Measurements from ENCODE around the gene SPECC1.
"Not testable (repeated sequence)": the region's sequence is repeated elsewhere in the genome, so short reads cannot be mapped to it uniquely, and the experiment has no call there.

SPECC1 gene

GRCh38 chr17:20227720-20228370, 218.7 kb downstream of the SPECC1 start:
- H2BK120ac ChIP-seq (ENCODE audit: low read depth, low read length); H2BK5ac ChIP-seq (ENCODE audit: low read depth, low read length, poor library complexity, severe bottlenecking); H2BK12ac ChIP-seq (ENCODE audit: low read length in 2 of 2); H3K9ac ChIP-seq (ENCODE audit: low read length); H3K27ac ChIP-seq (ENCODE audit: low read length, poor library complexity, severe bottlenecking); H2AK5ac ChIP-seq (ENCODE audit: low read length, severe bottlenecking); H3K14ac ChIP-seq (ENCODE audit: low read length in 2 of 2); H3K4ac ChIP-seq (ENCODE audit: low read depth in 1 of 2, low read length in 2 of 2); H3K4me3 ChIP-seq (ENCODE audit: insufficient read depth in 1 of 2, low read depth in 1 of 2, low read length in 2 of 2); H2BK15ac ChIP-seq (ENCODE audit: low read depth, poor library complexity, severe bottlenecking); H3K27me3 ChIP-seq (ENCODE audit: control insufficient read depth in 1 of 2, insufficient read depth in 1 of 2, low read length in 2 of 2); H3K23ac ChIP-seq (ENCODE audit: low read length in 2 of 2); H3K4me2 ChIP-seq (ENCODE audit: low read length, poor library complexity, severe bottlenecking); H4K91ac ChIP-seq (ENCODE audit: low read length); H3K9me3 ChIP-seq (ENCODE audit: control insufficient read depth, low read length); H2AFZ ChIP-seq (ENCODE audit: low read depth, low read length); H3K18ac ChIP-seq (ENCODE audit: low read depth in 1 of 2, low read length in 2 of 2): not testable (repeated sequence)
- Histone ChIP-seq H4K8ac (ENCODE audit: low read length) (peak overlapping the region; percentile 79), H3K79me1 (replicated peaks; ENCODE audit: low read length, poor library complexity, severe bottlenecking) (peaks cover 37% of the 10 kb centered on the region), H3K36me3 (ENCODE audit: control insufficient read depth in 1 of 2, insufficient read depth in 2 of 2, low read depth in 1 of 2, low read length in 2 of 2) (peaks cover 11 to 25% of the 10 kb centered on the region in 2 experiments), H3K4me1 (ENCODE audit: control insufficient read depth, insufficient read depth, low read depth, low read length) (peaks cover 24% of the 10 kb centered on the region)
- DNase-seq: peak; percentile 52
- 95% methylated on average over 9 of the region's 11 CpGs for WGBS

GRCh38 chr17:20228410-20228809, 219.3 kb downstream of the SPECC1 start:
- H2BK5ac ChIP-seq (ENCODE audit: low read depth, low read length, poor library complexity, severe bottlenecking): no peak overlapping the region
- H3K23ac ChIP-seq (ENCODE audit: low read length in 2 of 2): no peak overlapping the region
- no peak overlapping the region for H2BK15ac ChIP-seq (ENCODE audit: low read depth, poor library complexity, severe bottlenecking)

GRCh38 chr17:20228860-20229259, 219.7 kb downstream of the SPECC1 start:
- no peak overlapping the region for H4K91ac ChIP-seq (ENCODE audit: low read length)
- H3K9ac ChIP-seq (ENCODE audit: low read length): no peak overlapping the region
- H3K27ac ChIP-seq (ENCODE audit: low read length, poor library complexity, severe bottlenecking): peak overlapping the region; percentile 7
- H3K4ac ChIP-seq (ENCODE audit: low read depth in 1 of 2, low read length in 2 of 2): no peak overlapping the region
- no peak overlapping the region for H4K8ac ChIP-seq (ENCODE audit: low read length)
- H2BK15ac ChIP-seq (ENCODE audit: low read depth, poor library complexity, severe bottlenecking): no peak overlapping the region
- H3K27me3 ChIP-seq (ENCODE audit: control insufficient read depth in 1 of 2, insufficient read depth in 1 of 2, low read length in 2 of 2): no peaks in the 10 kb centered on the region
- no peak overlapping the region for H2AFZ ChIP-seq (ENCODE audit: low read depth, low read length)
- no peak overlapping the region for H3K4me3 ChIP-seq (ENCODE audit: insufficient read depth in 1 of 2, low read depth in 1 of 2, low read length in 2 of 2)
- no peak overlapping the region for H3K14ac ChIP-seq (ENCODE audit: low read length in 2 of 2)
- no peaks in the 10 kb centered on the region for H3K9me3 ChIP-seq (ENCODE audit: control insufficient read depth, low read length)
- no peak for DNase-seq
- no peak overlapping the region for H3K23ac ChIP-seq (ENCODE audit: low read length in 2 of 2)
- 82% methylated on average over 3 of the region's 3 CpGs for WGBS
- peaks cover 13 to 28% of the 10 kb centered on the region in 2 experiments for H3K36me3 ChIP-seq (ENCODE audit: control insufficient read depth in 1 of 2, insufficient read depth in 2 of 2, low read depth in 1 of 2, low read length in 2 of 2)
- peaks cover 24% of the 10 kb centered on the region for H3K4me1 ChIP-seq (ENCODE audit: control insufficient read depth, insufficient read depth, low read depth, low read length)
- H2BK120ac ChIP-seq (ENCODE audit: low read depth, low read length): no peak overlapping the region
- H3K79me1 ChIP-seq (replicated peaks; ENCODE audit: low read length, poor library complexity, severe bottlenecking): peaks cover 36% of the 10 kb centered on the region
- H3K4me2 ChIP-seq (ENCODE audit: low read length, poor library complexity, severe bottlenecking): no peak overlapping the region
- H2AK5ac ChIP-seq (ENCODE audit: low read length, severe bottlenecking): no peak overlapping the region
- H3K18ac ChIP-seq (ENCODE audit: low read depth in 1 of 2, low read length in 2 of 2): no peak overlapping the region
- no peak overlapping the region for H2BK12ac ChIP-seq (ENCODE audit: low read length in 2 of 2)
- peak overlapping the region; percentile 26 for H2BK5ac ChIP-seq (ENCODE audit: low read depth, low read length, poor library complexity, severe bottlenecking)

More at GRCh38 chr17:20228410-20228809, 219.3 kb downstream of the SPECC1 start:
- Histone ChIP-seq H2AK5ac (ENCODE audit: low read length, severe bottlenecking) (no peak overlapping the region), H3K79me1 (replicated peaks; ENCODE audit: low read length, poor library complexity, severe bottlenecking) (peaks cover 37% of the 10 kb centered on the region), H3K27ac (ENCODE audit: low read length, poor library complexity, severe bottlenecking) (no peak overlapping the region), H3K36me3 (ENCODE audit: control insufficient read depth in 1 of 2, insufficient read depth in 2 of 2, low read depth in 1 of 2, low read length in 2 of 2) (peaks cover 13 to 25% of the 10 kb centered on the region in 2 experiments), H3K14ac (ENCODE audit: low read length in 2 of 2) (no peak overlapping the region), H3K4me2 (ENCODE audit: low read length, poor library complexity, severe bottlenecking) (no peak overlapping the region), H2BK120ac (ENCODE audit: low read depth, low read length) (no peak overlapping the region), H2BK12ac (ENCODE audit: low read length in 2 of 2) (no peak overlapping the region), H4K91ac (ENCODE audit: low read length) (no peak overlapping the region), H3K4me1 (ENCODE audit: control insufficient read depth, insufficient read depth, low read depth, low read length) (peaks cover 24% of the 10 kb centered on the region), H2AFZ (ENCODE audit: low read depth, low read length) (no peak overlapping the region), H4K8ac (ENCODE audit: low read length) (peak overlapping the region; percentile 79), H3K18ac (ENCODE audit: low read depth in 1 of 2, low read length in 2 of 2) (no peak overlapping the region), H3K9ac (ENCODE audit: low read length) (no peak overlapping the region), H3K4ac (ENCODE audit: low read depth in 1 of 2, low read length in 2 of 2) (no peak overlapping the region), H3K9me3 (ENCODE audit: control insufficient read depth, low read length) (no peaks in the 10 kb centered on the region), H3K27me3 (ENCODE audit: control insufficient read depth in 1 of 2, insufficient read depth in 1 of 2, low read length in 2 of 2) (no peaks in the 10 kb centered on the region), H3K4me3 (ENCODE audit: insufficient read depth in 1 of 2, low read depth in 1 of 2, low read length in 2 of 2) (no peak overlapping the region)
- WGBS: 94% methylated on average over 1 of the region's 1 CpG
- DNase-seq: no peak

- Histone ChIP-seq H3K9ac (ENCODE audit: low read length) (no peak overlapping the region), H3K23ac (ENCODE audit: low read length in 2 of 2) (no peak overlapping the region), H2BK120ac (ENCODE audit: low read depth, low read length) (no peak overlapping the region), H2BK5ac (ENCODE audit: low read depth, low read length, poor library complexity, severe bottlenecking) (no peak overlapping the region), H2AFZ (ENCODE audit: low read depth, low read length) (no peak overlapping the region), H3K9me3 (ENCODE audit: control insufficient read depth, low read length) (no peaks in the 10 kb centered on the region), H3K36me3 (ENCODE audit: control insufficient read depth in 1 of 2, insufficient read depth in 2 of 2, low read depth in 1 of 2, low read length in 2 of 2) (peaks cover 17 to 40% of the 10 kb centered on the region in 2 experiments), H4K8ac (ENCODE audit: low read length) (no peak overlapping the region), H3K79me1 (replicated peaks; ENCODE audit: low read length, poor library complexity, severe bottlenecking) (peaks cover 26% of the 10 kb centered on the region), H3K4me3 (ENCODE audit: insufficient read depth in 1 of 2, low read depth in 1 of 2, low read length in 2 of 2) (no peak overlapping the region), H3K4me1 (ENCODE audit: control insufficient read depth, insufficient read depth, low read depth, low read length) (peaks cover 13% of the 10 kb centered on the region), H2AK5ac (ENCODE audit: low read length, severe bottlenecking) (no peak overlapping the region), H3K18ac (ENCODE audit: low read depth in 1 of 2, low read length in 2 of 2) (no peak overlapping the region), H3K27ac (ENCODE audit: low read length, poor library complexity, severe bottlenecking) (no peak overlapping the region), H3K4ac (ENCODE audit: low read depth in 1 of 2, low read length in 2 of 2) (no peak overlapping the region), H2BK15ac (ENCODE audit: low read depth, poor library complexity, severe bottlenecking) (no peak overlapping the region), H3K14ac (ENCODE audit: low read length in 2 of 2) (no peak overlapping the region), H3K4me2 (ENCODE audit: low read length, poor library complexity, severe bottlenecking) (no peak overlapping the region), H3K27me3 (ENCODE audit: control insufficient read depth in 1 of 2, insufficient read depth in 1 of 2, low read length in 2 of 2) (no peaks in the 10 kb centered on the region), H2BK12ac (ENCODE audit: low read length in 2 of 2) (no peak overlapping the region), H4K91ac (ENCODE audit: low read length) (no peak overlapping the region)
- no peak for DNase-seq
- WGBS: 95% methylated on average over 2 of the region's 2 CpGs
These were observed 221.8 kb downstream of the SPECC1 start for GRCh38 chr17:20230924-20231323.

Measured in mesenchymal stem cell (in vitro differentiated cells and primary cell).